Epithelial cell of proximal tubule (primary cell): ENCODE data around the gene GRIFIN. TPM values are rescaled to one million over a fixed set of nuclear protein-coding genes. Genes with fewer than 3 reads are reported as not detected.
A peak's percentile ranks its signal among the peaks of the same experiment; 100 is the strongest.

Experiments
- DNase-seq: peaks from one replicate; pipeline ENCODE4 v3.0.0-alpha.2; 2011; ENCODE audit warnings: low read depth
- H3K4me3 ChIP-seq: 2 replicates; pipeline ENCODE4 v1.5.1; 2011; ENCODE audit warnings: low read depth, mild to moderate bottlenecking, low read length
- CTCF ChIP-seq: conservative IDR thresholded peaks from 2 replicates; pipeline ENCODE4 v1.5.1; 2012; ENCODE audit warnings: low read depth, mild to moderate bottlenecking, low read length
- total RNA-seq: library from RNA; depleted of rRNA; stranded (reverse); fragments of >200 nt; gene quantifications from 2 replicates; pipeline ENCODE4 v1.2.3, GENCODE V29; 2015

Gene GRIFIN
- total RNA-seq, 1 donor from 2014 or later: not detected

- peak; percentile 55 for DNase-seq
- peak; percentile 18 for TF ChIP-seq CTCF
- no peak overlapping the region for H3K4me3 ChIP-seq
Measured at GRCh38 chr7:2517026-2517425, 40.8 kb upstream of the GRIFIN start.

- TF ChIP-seq CTCF: no peak
- H3K4me3 ChIP-seq: no peak overlapping the region
- DNase-seq: peak; percentile 75
Measured at GRCh38 chr7:2516194-2516555, 40.0 kb upstream of the GRIFIN start.

- no peak for DNase-seq
- H3K4me3 ChIP-seq: no peak overlapping the region
- no peak for TF ChIP-seq CTCF
Measured at GRCh38 chr7:2515424-2516193, 39.4 kb upstream of the GRIFIN start.

- TF ChIP-seq CTCF: no peak
- no peak for DNase-seq
- H3K4me3 ChIP-seq: no peak overlapping the region
Measured at GRCh38 chr7:2514473-2515423, 38.5 kb upstream of the GRIFIN start.

GRCh38 chr7:2513702-2514101, 37.5 kb upstream of the GRIFIN start:
- no peak overlapping the region for H3K4me3 ChIP-seq
- no peak for TF ChIP-seq CTCF
- DNase-seq: no peak

GRCh38 chr7:2512713-2513112, 36.5 kb upstream of the GRIFIN start:
- no peak overlapping the region for H3K4me3 ChIP-seq
- no peak for DNase-seq
- TF ChIP-seq CTCF: no peak
